HS-5 (cell line): ENCODE measurements around the gene CRHR1.

Experiments used
- DNase-seq: peaks from one replicate; pipeline ENCODE4 v3.0.0-alpha.2; 2012; ENCODE audit warnings: low read depth

CRHR1 gene

GRCh38 chr17:45824475-45824874 is 40.4 kb downstream of the CRHR1 start:
- DNase-seq, result no peak

DNA sequence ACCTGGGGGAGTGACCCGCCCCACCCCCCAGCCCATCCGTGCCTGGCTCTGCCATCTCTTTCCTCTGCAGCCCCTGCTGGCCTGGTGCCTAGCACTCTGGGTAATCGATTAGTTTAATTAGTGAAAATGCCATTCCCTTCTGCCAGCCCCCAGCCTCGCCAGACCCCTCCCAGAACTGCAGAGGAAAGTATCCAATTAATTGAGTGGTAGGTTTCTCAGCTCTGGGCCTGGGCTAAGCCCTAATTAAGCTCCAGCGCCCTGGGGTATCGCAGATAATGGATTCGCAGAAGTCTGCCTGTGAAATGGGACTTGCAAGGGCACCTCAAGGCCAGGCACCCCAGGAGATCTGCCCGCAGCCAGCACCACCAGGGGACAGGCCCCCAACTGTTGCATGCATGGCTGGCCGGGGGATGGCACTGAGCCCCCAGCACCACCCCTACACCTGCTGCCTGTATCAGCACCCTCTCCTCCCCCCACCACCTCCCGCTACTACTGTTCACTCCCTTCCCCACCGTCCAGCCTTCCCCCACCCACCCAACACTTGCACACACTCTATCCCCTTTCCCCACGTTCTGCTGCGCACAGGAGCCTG is 40.9 kb downstream of the CRHR1 start:
- DNase-seq, result no peak

GRCh38 chr17:45825792-45826191 is 41.7 kb downstream of the CRHR1 start:
- no peak for DNase-seq

GRCh38 chr17:45826919-45827588 is 42.9 kb downstream of the CRHR1 start:
- no peak for DNase-seq

- no peak for DNase-seq
These were observed 44.1 kb downstream of the CRHR1 start for GRCh38 chr17:45828171-45828570.

GRCh38 chr17:45828582-45829133 is 44.5 kb downstream of the CRHR1 start:
- DNase-seq, result no peak

GRCh38 chr17:45833920-45834319 is 49.8 kb downstream of the CRHR1 start:
- no peak for DNase-seq

- no peak for DNase-seq
These were observed 50.6 kb downstream of the CRHR1 start for GRCh38 chr17:45834471-45835396.

DNA sequence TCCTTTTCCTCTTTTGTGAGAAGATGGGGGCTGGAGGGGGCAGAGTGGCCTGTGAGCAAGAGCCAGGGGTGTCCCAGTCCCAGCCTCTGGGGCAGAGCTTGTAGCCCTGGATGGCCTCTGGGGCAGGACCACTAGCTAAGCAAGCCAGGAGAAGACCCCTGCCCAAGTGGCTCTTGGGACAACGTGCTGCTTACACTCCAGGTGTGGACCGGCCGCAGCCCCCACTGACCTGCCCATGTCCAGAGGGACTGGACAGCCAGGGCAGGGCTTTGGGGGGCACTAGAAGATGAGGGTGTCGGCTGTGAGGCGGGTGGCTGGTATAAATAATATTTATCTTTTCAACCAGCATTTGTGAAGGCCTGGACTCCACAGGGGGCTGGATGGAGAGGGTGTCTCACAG is 51.4 kb downstream of the CRHR1 start:
- DNase-seq, result no peak

GRCh38 chr17:45836047-45837044 is 52.2 kb downstream of the CRHR1 start:
- DNase-seq, result no peak

- no peak for DNase-seq
These were observed 53.1 kb downstream of the CRHR1 start for GRCh38 chr17:45837187-45837586.

DNA sequence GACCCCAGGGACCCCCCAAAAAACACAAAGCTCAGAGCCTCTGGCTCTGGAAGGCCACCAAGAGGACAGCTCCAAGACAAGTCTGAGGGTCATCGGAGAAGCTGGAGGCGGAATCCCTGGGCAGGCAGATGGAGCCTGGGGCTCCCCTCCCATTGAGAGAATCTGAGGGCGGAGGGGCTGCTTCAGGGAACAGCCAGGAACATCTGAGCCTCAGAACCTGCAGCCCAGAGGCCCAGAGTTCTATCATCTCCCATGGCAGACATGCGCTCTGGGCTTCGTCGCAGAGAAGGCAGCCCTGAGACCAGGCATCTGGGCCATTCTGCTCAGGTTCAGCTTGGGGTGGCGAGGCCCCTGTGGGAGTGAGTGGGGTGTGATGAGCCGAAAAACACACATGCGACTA is 53.5 kb downstream of the CRHR1 start:
- DNase-seq, result no peak

GRCh38 chr17:45838751-45839295 is 54.7 kb downstream of the CRHR1 start:
- DNase-seq, result no peak

GRCh38 chr17:45839442-45839841 is 55.3 kb downstream of the CRHR1 start:
- DNase-seq, result no peak

DNA sequence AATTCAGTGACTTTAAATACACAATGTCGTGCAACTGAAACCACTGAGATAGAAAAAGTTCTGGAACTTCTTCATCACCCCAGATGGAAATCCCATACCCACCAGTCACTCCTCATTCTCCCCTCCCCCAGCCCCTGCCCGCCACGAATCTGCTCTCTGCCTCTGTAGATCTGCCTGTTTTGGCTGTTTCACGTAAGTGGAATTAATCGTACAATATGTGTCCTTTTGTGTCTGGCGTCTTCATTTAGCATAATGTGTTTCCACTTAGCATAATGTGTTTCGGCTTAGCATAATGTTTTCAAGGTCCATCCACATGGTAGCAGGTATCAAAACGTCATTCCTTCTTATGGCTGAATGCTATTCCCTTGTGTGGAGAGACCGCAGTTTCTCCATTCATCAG is 57.1 kb downstream of the CRHR1 start:
- DNase-seq, result no peak

- no peak for DNase-seq
These were observed 57.9 kb downstream of the CRHR1 start for GRCh38 chr17:45841883-45842525.

DNA sequence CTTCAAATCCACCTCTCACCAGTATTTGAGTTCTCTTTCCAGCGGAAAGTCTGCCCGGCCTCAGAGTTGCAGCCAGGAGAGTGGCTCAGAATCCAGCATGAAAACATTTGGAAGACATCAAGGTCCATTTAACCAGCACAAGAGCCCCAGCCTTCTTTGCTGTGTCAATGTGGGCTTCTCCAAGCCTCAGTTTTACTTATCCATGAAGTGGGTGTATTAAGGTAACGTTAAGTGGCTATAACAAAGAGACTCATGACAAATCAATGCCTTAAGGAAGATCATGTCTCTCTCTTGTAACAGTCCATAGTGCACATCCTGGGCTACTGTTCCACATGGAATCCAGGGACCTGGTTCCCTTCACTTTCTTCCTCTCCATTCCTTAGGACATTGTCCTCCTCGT is 59.6 kb downstream of the CRHR1 start:
- DNase-seq, result no peak

GRCh38 chr17:45844695-45845375 is 60.7 kb downstream of the CRHR1 start, which contains the start of gene SPPL2C:
TSS of gene SPPL2C (plus strand) at chr17:45844881. CDS start at chr17:45844907, 26 bp downstream.
- DNase-seq, result no peak

DNA sequence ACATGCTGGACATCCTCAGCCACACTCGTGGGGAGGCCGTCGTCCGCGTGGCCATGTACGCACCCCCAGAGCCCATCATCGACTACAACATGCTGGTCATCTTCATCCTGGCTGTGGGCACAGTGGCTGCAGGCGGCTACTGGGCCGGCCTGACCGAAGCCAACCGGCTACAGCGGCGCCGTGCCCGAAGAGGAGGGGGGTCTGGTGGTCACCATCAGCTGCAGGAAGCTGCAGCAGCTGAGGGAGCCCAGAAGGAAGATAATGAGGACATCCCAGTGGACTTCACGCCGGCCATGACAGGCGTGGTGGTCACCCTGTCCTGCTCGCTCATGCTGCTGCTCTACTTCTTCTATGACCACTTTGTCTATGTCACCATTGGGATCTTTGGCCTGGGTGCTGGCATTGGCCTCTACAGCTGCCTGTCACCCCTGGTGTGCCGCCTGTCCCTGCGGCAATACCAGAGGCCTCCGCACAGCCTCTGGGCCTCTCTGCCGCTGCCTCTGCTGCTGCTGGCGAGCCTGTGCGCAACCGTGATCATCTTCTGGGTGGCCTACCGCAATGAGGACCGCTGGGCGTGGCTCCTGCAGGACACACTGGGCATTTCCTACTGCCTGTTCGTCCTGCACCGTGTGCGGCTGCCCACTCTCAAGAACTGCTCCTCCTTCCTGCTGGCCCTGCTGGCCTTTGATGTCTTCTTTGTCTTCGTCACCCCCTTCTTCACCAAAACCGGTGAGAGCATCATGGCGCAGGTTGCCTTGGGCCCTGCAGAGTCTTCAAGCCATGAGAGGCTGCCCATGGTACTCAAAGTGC is 61.5 kb downstream of the CRHR1 start:
- DNase-seq, result no peak
